Keratinocyte (primary cell): ENCODE data around the gene KMT2A. TPM values are rescaled to one million over a fixed set of nuclear protein-coding genes. Genes with fewer than 3 reads are reported as not detected.
A peak's percentile ranks its signal among the peaks of the same experiment; 100 is the strongest.
"Not testable (repeated sequence)": the region's sequence is repeated elsewhere in the genome, so short reads cannot be mapped to it uniquely, and the experiment has no call there.

Experiments
- DNase-seq: peaks from one replicate; pipeline ENCODE4 v3.0.0-alpha.2; 2011; ENCODE audit warnings: low read depth, missing footprints, low spot score
- FAIRE-seq: peaks from 2 replicates; lab custom pipeline; 2011; peaks lifted over from hg19 to GRCh38; lab: Jason Lieb, UNC
- H2AFZ ChIP-seq: 2 replicates; pipeline ENCODE4 v1.6.0; 2012; ENCODE audit warnings: low read length, control low read depth, inconsistent platforms; ENCODE audit not compliant: control insufficient read depth
- H3K27ac ChIP-seq: 2 replicates; pipeline ENCODE4 v1.5.1; 2011; ENCODE audit warnings: low read length; ENCODE audit not compliant: control insufficient read depth, insufficient read depth
- H3K27me3 ChIP-seq: 3 replicates; pipeline ENCODE4 v1.6.0; 2011; ENCODE audit warnings: low read length; ENCODE audit not compliant: control insufficient read depth, insufficient read depth; ENCODE audit errors: extremely low read depth
- H3K36me3 ChIP-seq, 2 experiments: 2 replicates in 1 of 2; 3 replicates in 1 of 2; pipeline ENCODE4 v1.5.1; 2011; ENCODE audit warnings: low read length in 2 of 2, mild to moderate bottlenecking in 1 of 2; ENCODE audit not compliant: control insufficient read depth in 2 of 2, insufficient read depth in 2 of 2; ENCODE audit errors: extremely low read depth in 1 of 2
- H3K4me1 ChIP-seq: 3 replicates; pipeline ENCODE4 v1.5.1; 2011; ENCODE audit warnings: low read length; ENCODE audit not compliant: control insufficient read depth, insufficient read depth; ENCODE audit errors: extremely low read depth
- H3K4me2 ChIP-seq: 3 replicates; pipeline ENCODE4 v1.6.0; 2011; ENCODE audit warnings: low read depth, low read length; ENCODE audit not compliant: control insufficient read depth, insufficient read depth; ENCODE audit errors: extremely low read depth
- H3K4me3 ChIP-seq, 3 experiments: fragments of 200-600 bp in 1 of 3; sonication (generic) in 1 of 3; 2 replicates in 2 of 3; 3 replicates in 1 of 3; pipeline ENCODE4 v1.5.1; 2011 to 2016; ENCODE audit warnings: low read length in 3 of 3, mild to moderate bottlenecking in 3 of 3, control low read depth in 2 of 3, inconsistent platforms in 1 of 3, low read depth in 1 of 3, mixed read lengths in 1 of 3, mixed run types in 1 of 3, moderate library complexity in 1 of 3; ENCODE audit not compliant: control insufficient read depth in 2 of 3, insufficient read depth in 2 of 3; ENCODE audit errors: extremely low read depth in 1 of 3
- H3K79me2 ChIP-seq: 2 replicates; pipeline ENCODE4 v1.6.0; 2012; ENCODE audit warnings: low read length; ENCODE audit not compliant: control insufficient read depth, insufficient read depth
- H3K9ac ChIP-seq: 3 replicates; pipeline ENCODE4 v1.6.0; 2011; ENCODE audit warnings: low read length; ENCODE audit not compliant: control insufficient read depth, insufficient read depth; ENCODE audit errors: extremely low read depth
- H3K9me1 ChIP-seq: 3 replicates; pipeline ENCODE4 v1.6.0; 2011; ENCODE audit warnings: low read length; ENCODE audit not compliant: control insufficient read depth, insufficient read depth; ENCODE audit errors: extremely low read depth
- H3K9me3 ChIP-seq: 2 replicates; pipeline ENCODE4 v1.5.1; 2012; ENCODE audit warnings: low read depth, low read length; ENCODE audit not compliant: control insufficient read depth
- H4K20me1 ChIP-seq: 3 replicates; pipeline ENCODE4 v1.6.0; 2011; ENCODE audit warnings: low read length; ENCODE audit not compliant: control insufficient read depth, insufficient read depth; ENCODE audit errors: extremely low read depth
- CTCF ChIP-seq, 3 experiments: IDR thresholded peaks in 1 of 3; conservative IDR thresholded peaks in 1 of 3; optimal IDR thresholded peaks in 1 of 3; 2 replicates in 2 of 3; 3 replicates in 1 of 3; pipeline versions ENCODE3 to v1.5.1; 2011; ENCODE audit warnings: low read length in 3 of 3, mild to moderate bottlenecking in 3 of 3, moderate library complexity in 2 of 3, control low read depth in 1 of 3, inconsistent platforms in 1 of 3; ENCODE audit not compliant: insufficient read depth in 2 of 3; ENCODE audit errors: extremely low read depth in 1 of 3
- EZH2 ChIP-seq: IDR thresholded peaks from one replicate; pipeline ENCODE4 v1.6.1; 2012; ENCODE audit warnings: inconsistent platforms, mild to moderate bottlenecking, low read length, moderate library complexity
- dilution Hi-C: fragments of 300-500 bp; cut with MboI; formaldehyde crosslinking; loops from one replicate; pipeline ENCODE4 v1.7.0; 2020; ENCODE audit warnings: low sequenced_read_pairs; ENCODE audit not compliant: extremely low pct_ligation_motif_present
- polyA plus RNA-seq, 5 experiments: library from polyadenylated mRNA; depleted of rRNA in 3 of 5; stranded (reverse) in 3 of 5; stranded (forward) in 1 of 5; unstranded in 1 of 5; fragments of >200 nt; gene quantifications; 1 replicate in 1 of 5; 2 replicates in 3 of 5; 3 replicates in 1 of 5; pipeline versions ENCODE4 v1.2.1 to v1.2.3, GENCODE V29; 2011 to 2012; ENCODE audit warnings: missing spikeins in 2 of 5, low read depth in 1 of 5, low replicate concordance in 1 of 5

KMT2A gene
- polyA plus RNA-seq, 1 donor (not counting 4 experiments of a cell fraction or from before 2014, with no cell fraction given), result 11.7 TPM

- Histone ChIP-seq H3K4me1 (peaks cover 8% of the 10 kb centered on the region), H4K20me1 (no peaks in the 10 kb centered on the region), H3K4me2 (peak within 1 kb of the TSS; percentile 86), H3K9ac (peak within 1 kb of the TSS; percentile 91), H3K27ac (peak within 1 kb of the TSS; percentile 95), H3K36me3 (peaks cover 1 to 6% of the 10 kb centered on the region in 2 experiments), H3K9me3 (no peaks in the 10 kb centered on the region), H3K79me2 (peaks cover 49% of the 10 kb centered on the region), H3K9me1 (no peaks in the 10 kb centered on the region), H2AFZ (peak within 1 kb of the TSS; percentile 99), H3K27me3 (no peaks in the 10 kb centered on the region), H3K4me3 (peak within 1 kb of the TSS; percentile 92 to 99 (median 92))
- DNase-seq (peak; percentile 41), FAIRE-seq (peak; percentile 93)
- dilution Hi-C loops, result no loop called here
- no peak for TF ChIP-seq CTCF (optimal IDR thresholded peaks at IDR 0.05 in 1 of 3, IDR thresholded peaks at IDR 0.05 in 1 of 3, conservative IDR thresholded peaks at IDR 0.05 in 1 of 3; ENCODE audit: extremely low read depth in 1 of 3, insufficient read depth in 2 of 3, low read length in 3 of 3)
- no peak for TF ChIP-seq EZH2
Observed at GRCh38 chr11:118401151-118401879, 35.0 kb upstream of the KMT2A start, which contains the start of gene ATP5MG. TSS of gene ATP5MG (plus strand) at chr11:118401606. CDS start at chr11:118401666, 60 bp downstream.

- DNase-seq, result no peak
- Histone ChIP-seq H3K9me1 (no peaks in the 10 kb centered on the region), H4K20me1 (no peaks in the 10 kb centered on the region), H2AFZ (peak overlapping the region; percentile 99), H3K4me3 (peak overlapping the region; percentile 92 to 99 (median 92)), H3K27me3 (no peaks in the 10 kb centered on the region), H3K79me2 (peaks cover 55% of the 10 kb centered on the region), H3K4me1 (peaks cover 8% of the 10 kb centered on the region), H3K9me3 (no peaks in the 10 kb centered on the region), H3K9ac (peak overlapping the region; percentile 91), H3K36me3 (peaks cover 5 to 11% of the 10 kb centered on the region in 2 experiments), H3K4me2 (peak overlapping the region; percentile 86), H3K27ac (peak overlapping the region; percentile 95)
- FAIRE-seq, result no peak
- no peak for TF ChIP-seq CTCF (optimal IDR thresholded peaks at IDR 0.05 in 1 of 3, IDR thresholded peaks at IDR 0.05 in 1 of 3, conservative IDR thresholded peaks at IDR 0.05 in 1 of 3; ENCODE audit: extremely low read depth in 1 of 3, insufficient read depth in 2 of 3, low read length in 3 of 3)
- no peak for TF ChIP-seq EZH2
- dilution Hi-C loops, result no loop called here
Observed at GRCh38 chr11:118401880-118402590, 34.3 kb upstream of the KMT2A start.

- H4K20me1 ChIP-seq, FAIRE-seq, H3K9me1 ChIP-seq, H3K9me3 ChIP-seq, H2AFZ ChIP-seq, H3K4me1 ChIP-seq, H3K27me3 ChIP-seq, dilution Hi-C loops, DNase-seq: not testable (repeated sequence)
- peak overlapping the region; percentile 92 to 99 (median 92) for H3K4me3 ChIP-seq
- H3K27ac ChIP-seq, result peak overlapping the region; percentile 95
- H3K4me2 ChIP-seq, result peak overlapping the region; percentile 86
- H3K9ac ChIP-seq, result peak overlapping the region; percentile 91
- peaks cover 56% of the 10 kb centered on the region for H3K79me2 ChIP-seq
- H3K36me3 ChIP-seq, result peaks cover 6 to 15% of the 10 kb centered on the region in 2 experiments
Observed at GRCh38 chr11:118402594-118402993, 33.7 kb upstream of the KMT2A start.
